DMS114 treated with DMSO at 0.1 percent for 48 hours (cell line): ENCODE measurements around the gene CTIF.

ENCODE experiments used
- DNase-seq: peaks from one replicate; lab custom pipeline; 2025; ENCODE audit not compliant: unreplicated experiment; lab: John Stamatoyannopoulos, UW

CTIF gene

GRCh38 chr18:48599391-48599790, 60.6 kb downstream of the CTIF start:
- no peak for DNase-seq

GRCh38 chr18:48600046-48600445, 61.2 kb downstream of the CTIF start:
- DNase-seq: no peak

GRCh38 chr18:48600456-48601090, 61.7 kb downstream of the CTIF start:
- DNase-seq: no peak

- no peak for DNase-seq
These were observed 62.5 kb downstream of the CTIF start for GRCh38 chr18:48601343-48601742.

GRCh38 chr18:48602759-48603390, 64.0 kb downstream of the CTIF start:
- no peak for DNase-seq

DNA sequence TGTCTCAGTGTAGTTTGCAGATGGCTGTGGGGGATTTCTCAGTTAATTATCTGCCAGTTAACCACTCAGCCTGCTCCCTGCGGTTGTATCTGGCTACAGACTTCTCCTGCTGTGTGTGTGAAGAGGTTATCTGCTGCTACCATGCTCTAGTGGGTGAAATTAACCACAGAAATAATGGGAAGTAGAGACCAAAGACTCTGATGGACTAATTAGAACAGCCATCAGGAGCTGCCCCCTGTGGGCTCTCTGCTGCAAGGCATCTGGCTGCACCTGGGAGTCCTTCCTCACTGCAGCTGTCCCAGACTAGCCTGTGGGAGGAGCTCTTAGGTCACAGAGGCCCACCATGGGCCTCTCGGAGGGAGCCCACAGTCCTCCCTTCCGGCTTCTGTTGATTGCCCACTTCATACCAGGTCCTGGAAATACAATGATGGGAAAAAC, 66.6 kb downstream of the CTIF start:
- DNase-seq: no peak

GRCh38 chr18:48607056-48607984, 68.5 kb downstream of the CTIF start:
- DNase-seq: no peak

DNA sequence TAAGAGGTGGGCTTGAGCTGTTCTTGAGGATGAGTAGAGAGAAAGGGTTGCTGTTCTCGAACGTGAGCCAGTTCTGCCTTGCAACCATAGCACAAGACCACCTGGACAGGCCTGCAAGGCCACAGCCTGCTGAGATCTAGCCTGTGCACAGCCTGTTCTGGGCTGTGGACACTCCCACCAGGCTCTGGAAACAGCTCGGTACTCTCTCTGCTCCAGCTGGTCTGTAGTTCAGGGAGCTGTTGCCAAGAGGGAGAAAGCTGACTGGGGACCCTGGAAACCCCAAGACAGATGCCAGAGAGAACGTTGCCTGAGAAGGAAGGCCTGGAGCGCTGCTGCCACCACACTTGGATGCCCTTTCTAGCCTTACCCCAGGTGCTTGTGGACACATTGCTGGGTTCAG, 69.8 kb downstream of the CTIF start:
- DNase-seq: no peak

DNA sequence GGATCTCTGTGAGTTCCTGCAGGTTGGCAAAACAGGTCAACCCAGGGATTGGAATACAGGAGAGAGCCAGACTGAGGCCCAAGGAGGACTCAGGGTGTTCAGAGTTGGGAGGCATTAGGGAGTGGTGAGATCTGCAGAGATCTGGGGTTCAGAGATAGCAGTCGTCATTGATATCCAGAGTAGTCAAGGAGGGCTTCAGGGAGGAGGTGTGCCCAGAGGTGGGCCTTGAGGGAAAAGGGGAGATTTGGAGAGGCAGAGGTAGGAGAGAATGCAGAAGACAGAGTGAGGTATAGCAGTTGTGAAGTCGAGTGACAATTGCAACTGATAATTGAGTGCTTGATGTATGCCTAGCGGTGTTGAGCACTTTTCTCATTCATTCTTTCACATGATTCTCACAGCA, 70.3 kb downstream of the CTIF start:
- no peak for DNase-seq

GRCh38 chr18:48609820-48610815, 71.3 kb downstream of the CTIF start:
- no peak for DNase-seq

- no peak for DNase-seq
These were observed 72.4 kb downstream of the CTIF start for GRCh38 chr18:48611203-48611602.

DNA sequence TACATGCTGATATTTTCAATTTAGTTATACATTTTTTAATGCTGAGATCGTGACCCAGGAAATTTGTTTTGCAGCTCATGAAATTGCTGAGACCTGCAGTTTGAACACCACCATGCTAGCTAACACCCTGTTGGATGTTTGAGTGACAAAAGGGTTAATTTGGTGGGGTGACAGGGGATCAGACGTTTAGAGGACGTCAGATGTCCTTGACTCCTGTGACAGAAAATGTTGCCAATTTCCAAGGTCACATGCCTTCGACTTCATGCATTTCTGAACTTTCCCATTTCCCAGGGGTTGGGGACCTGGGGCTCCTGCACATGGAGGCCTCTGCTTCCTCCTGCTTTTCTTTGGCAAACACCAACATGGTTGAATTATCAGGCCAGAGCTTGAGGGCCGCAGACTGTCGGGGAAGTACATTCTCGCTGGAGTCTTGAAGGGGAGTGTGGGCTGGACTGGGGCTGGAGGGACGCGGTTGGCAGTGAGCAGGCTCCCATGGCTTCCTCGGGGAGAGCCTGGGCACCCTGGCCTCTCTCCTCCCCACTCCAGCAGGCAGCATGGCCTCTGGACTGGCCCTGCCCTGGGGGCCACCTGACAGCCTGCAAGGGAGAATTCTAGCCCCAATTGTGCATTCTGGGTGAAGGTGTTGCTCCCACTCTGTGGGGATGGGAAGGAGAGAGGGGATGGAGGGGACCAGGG, 73.1 kb downstream of the CTIF start:
- no peak for DNase-seq

DNA sequence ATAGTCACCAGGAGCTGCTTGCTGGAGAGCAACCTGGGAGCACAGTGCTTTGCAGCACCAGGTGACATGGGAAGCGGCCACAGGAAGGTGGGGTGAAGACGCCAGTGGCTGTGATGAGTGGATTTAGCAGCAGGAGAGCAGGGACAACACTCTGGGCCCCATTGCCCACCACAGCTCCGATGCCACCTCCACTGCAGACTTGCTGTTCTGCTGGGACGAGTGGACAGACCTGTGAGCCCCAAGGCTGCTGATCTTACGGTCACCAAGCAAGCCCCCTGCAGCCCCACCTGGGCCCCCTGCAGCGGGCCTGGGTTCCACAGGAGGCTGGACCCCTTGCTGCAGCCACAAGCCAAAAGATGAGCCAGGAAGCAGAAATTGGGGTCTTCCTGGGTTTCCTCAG, 73.7 kb downstream of the CTIF start:
- DNase-seq: no peak

DNA sequence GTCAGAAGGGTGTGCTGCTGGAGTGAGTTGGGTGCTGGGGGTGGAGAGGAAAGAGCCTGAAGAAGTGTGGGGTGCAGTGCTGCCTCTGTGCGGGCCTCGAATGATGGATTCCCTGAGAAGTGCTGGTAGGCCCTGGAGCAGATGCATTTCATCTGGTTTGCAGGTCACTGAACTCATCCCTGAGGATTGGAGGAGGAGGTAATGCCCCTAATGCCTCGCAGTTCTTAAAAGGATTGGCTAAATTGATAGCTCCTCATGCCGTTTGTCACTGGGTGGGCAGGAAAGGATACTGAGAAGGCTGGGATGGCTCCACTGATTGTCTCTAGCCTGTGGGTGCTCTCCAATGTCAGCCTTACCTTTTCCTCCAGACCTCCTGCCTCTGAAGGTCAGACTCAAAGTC, 74.1 kb downstream of the CTIF start:
- DNase-seq: no peak

DNA sequence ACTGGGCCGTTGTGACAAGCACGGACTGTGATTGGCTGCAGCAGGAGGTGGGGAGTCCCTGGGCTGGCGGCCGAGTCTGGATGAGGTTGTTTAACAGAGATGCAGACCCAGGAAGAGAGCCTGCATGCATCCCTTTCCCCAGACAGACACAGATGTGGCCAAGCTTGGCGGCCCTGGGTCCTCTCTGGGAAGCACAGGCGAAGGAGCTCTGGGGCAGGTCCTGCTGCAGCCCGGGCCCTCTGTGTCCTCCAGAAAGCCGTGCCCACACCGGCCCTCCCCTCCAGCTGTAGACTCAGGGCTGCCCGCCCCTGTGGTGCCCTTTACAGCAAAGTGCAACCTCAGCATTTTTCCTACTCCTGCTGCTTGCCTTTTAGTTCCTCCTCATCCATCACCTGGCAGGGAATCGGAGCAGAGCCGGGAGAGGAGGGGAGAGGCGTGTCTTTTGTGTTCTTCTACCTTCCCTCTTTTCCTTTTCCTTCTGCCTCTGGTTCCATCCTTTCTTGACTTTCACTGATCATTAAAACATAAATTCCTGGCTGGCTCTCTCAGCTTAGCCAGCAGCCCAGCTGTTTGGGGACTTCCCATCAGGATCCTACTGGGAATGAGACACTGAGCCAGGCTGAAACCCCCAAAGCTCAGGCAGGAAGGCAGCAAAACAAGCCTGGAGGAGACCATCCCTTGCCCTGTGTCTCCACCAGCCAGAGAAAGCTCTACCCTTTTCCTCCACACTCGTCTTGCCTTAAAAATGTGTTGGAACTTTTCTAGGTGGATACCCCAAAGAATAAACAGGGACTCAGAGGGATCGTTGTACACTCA, 75.0 kb downstream of the CTIF start:
- no peak for DNase-seq

DNA sequence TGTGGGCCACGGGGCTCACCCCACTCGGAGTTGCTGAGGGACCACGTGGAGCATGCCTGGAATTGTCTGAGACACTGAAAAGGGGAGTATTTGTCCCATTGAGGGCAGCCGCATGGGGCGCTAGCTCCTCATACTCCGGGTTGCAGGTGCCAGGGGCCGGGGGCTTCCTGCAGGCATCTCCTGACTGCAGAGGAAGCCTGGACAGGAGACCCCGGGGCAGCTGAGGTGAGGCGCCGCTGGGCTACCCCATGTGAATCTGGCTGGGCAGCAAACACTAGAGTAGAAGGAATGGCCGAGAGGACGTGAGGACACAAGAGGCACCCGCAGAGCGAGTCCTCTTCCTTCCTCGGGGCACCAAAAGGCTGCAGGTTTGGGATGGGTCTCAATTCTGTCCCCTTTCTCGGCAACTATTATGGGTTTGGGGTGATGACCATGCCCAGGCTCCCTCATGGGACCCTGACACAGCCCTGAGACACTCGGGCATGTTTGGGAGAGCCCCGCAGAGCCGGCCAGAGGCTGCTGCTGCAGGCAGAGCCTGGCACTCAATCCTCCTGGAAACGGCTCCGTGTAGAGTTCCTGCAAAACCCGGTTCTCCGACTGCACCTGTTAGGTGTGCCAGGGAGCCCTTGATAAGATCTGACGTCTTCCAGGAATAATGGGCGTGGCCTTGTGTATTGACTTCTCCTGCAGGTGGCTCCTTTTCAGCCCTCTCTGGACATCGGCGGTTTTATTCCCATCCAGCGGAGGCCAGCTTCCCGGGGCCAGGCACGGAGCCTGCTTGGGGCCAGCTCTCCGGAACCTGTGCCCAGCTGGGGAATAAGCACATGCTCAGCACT, 77.0 kb downstream of the CTIF start:
- DNase-seq: no peak

- DNase-seq: no peak
These were observed 77.8 kb downstream of the CTIF start for GRCh38 chr18:48616484-48617255.
